HG03469 (cell line): ENCODE measurements around the gene ARID1B.
"Not testable (repeated sequence)": the region's sequence is repeated elsewhere in the genome, so short reads cannot be mapped to it uniquely, and the experiment has no call there.

Source experiments
- ATAC-seq: cut with Tn5 transposase; IDR thresholded peaks from one replicate; pipeline ENCODE4 v1.9.1; 2021; ENCODE audit warnings: mild to moderate bottlenecking, moderate library complexity, moderate number of reproducible peaks; ENCODE audit not compliant: unreplicated experiment

Gene ARID1B

DNA sequence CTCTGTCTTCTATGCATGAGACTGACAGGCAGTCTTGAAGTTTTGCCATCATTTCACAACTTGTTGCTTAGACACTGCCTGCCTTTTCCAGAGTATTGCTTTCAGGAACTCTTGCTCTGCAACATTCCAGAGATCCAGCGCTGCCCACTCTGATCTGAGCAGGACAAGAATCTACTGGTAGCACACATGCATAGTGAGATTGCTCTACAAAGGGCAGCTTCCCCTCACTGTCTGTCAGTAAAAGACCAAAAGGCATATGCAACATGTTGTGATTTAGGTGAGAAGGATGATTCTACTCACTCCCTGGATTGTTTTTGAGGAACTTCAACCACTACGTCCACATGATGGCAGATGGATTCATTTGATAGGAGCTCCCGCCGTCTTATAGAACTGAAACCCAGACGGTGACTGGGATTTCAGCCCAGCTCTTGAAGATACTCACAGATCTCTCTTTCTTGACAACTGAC lies 259.1 kb downstream of the ARID1B start:
- ATAC-seq: no peak

DNA sequence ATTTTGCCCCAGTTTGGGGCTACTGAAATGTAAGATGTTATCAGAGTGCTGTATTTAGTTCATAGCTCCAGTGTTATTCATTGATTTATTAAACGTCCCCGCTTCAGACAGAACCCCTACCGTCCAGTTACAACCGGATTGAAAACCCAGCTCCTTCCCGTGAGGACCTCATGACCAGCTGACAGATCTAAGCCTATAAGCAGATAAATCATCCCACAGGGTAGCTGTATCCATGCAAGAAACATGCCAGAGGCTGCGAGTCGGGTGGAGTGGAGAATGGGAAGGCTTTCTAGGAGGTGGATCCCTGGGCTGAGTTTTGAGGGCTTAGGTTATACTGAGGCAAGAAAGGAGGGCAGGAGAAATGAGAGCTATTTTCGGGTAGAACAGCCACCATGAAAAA lies 260.0 kb downstream of the ARID1B start:
- ATAC-seq: no peak

DNA sequence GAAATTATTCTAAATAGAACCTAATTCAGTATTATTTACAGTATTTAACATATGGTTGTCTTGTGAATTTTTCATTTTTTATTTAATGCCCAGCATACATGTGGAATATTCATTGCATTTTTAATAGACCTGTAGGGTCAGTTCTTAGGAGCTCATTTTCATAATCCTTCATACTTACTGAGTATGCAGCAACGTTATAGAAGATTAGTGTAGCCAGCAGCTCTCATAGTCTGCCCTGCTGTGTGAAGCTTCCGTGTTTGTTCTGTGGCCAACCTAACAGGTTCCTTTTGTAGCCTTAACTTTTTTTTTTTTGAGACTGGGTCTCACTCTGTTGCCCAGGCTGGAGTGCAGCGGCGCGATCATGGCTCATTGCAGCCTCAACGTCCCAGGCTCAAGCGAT lies 261.4 kb downstream of the ARID1B start:
- ATAC-seq: no peak

DNA sequence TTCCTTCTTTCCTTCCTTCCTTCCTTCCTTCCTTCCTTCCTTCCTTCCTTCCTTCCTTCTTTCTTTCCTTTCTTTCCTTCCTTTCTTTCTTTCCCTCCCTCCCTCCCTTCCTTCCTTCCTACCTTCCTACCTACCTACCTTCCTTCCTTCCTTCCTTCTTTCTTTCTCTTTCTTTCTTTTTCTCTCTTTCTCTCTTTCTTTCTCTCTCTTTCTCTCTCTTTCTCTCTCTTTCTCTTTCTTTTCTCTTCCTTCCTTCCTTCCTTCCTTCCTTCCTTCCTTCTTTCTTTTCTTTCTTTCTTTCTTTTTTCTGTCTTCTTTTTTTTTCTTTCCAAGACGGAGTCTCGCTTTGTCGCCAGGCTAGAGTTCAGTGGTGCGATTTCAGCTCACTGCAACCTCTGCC lies 262.5 kb downstream of the ARID1B start:
- not testable (repeated sequence) for ATAC-seq

DNA sequence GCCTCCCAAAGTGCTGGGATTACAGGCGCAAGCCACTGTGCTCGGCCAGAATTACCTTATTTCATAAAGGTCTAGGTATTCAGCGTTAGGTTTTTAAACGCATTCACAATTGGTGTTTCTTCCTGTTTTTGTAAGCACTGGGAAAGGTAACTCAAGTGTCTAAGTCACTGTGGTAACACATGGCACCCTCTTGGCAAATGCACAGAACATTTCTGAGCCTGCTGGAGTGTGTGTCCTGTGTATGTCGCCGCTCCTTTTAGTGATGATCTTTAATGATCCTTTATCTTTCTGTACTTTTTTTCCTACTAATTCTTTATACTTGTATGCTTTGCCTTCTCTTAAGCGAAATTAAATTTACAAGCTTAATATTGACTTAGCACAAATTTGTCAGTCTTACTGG lies 263.0 kb downstream of the ARID1B start:
- no peak for ATAC-seq

DNA sequence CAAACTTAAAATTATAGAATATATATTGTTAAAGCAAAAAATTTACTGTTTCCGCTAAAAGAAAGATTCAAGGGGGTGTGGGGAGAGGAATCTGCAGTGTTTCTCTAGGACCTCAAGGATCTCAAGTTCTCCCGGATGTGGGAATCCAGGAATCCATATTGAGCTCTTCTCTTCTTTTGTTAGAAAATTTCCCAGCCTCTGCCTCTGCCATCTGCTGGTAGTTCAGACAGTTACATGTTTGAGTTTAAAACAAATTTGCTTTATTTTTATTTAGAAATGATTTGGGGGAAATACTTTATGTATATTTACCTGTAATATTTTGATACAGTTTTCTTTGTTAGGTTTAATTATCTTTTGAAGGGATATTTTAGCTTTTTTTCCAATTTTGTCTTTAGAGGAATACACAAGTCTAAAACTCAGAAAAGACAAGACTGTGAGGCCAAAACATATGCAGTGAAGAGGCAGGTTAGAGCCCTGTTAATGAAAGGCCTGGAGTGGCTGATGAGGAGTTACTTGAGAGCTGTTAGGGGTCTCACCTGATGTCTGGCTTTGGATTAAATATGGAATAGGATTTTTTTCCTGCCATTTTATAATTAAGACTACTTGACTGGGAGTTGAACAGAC lies 268.8 kb downstream of the ARID1B start:
- no peak for ATAC-seq

DNA sequence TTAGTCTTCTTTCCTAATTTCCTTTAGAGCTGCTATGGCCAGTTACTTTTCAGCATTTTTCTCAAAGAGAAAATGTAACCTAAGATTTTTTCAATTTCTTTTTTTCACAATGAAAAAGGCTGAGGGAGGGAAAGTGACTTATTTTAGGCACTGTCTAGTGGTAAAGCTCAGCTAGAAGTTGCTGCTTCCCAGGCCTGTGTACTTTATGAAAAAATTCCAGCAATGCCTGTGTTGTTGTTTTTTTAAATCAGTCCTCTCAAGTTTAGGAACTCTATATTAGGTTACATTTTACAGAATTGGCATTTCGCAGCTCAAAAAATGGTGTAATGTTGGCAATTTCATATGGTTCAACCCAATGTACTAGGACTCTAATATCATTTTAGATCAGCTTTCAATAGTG lies 269.6 kb downstream of the ARID1B start:
- no peak for ATAC-seq

DNA sequence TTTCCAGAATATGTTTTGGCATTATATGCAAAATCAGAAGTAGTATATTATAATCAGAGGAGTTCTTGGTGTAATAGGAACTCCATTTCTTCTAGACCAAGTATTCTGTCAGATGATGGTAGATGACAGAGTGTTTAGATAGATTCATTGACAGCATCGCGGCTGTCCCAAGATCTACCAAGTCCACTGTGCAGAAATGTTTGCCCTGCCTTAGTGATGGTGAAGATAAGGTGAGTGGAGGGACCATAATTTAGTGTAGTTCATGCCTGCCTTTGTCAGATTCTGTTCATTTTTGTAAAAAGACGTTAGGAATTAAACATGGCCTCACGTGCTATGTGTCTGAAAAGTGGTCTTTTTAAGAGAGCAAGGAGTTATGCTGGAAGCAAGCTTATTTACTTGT lies 270.1 kb downstream of the ARID1B start:
- ATAC-seq: no peak

DNA sequence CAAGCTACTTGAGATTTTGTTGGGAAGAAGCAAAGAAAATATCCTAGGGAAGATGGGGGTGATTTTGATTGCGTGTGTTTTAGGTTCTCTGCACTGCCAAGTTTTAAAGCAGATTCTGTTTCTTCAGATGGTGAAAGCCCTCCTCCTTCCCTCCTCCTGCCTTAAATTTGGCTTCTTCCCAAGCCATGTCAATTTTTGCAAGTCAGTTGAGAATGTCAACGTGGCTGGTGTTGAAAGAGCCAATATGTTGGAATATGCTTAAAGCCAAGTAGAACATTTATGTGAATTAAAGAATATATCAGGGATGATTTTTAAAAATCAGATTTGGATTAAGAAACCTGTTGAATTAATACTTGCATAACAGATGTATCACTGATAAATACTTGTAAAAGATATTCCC lies 270.8 kb downstream of the ARID1B start:
- no peak for ATAC-seq

DNA sequence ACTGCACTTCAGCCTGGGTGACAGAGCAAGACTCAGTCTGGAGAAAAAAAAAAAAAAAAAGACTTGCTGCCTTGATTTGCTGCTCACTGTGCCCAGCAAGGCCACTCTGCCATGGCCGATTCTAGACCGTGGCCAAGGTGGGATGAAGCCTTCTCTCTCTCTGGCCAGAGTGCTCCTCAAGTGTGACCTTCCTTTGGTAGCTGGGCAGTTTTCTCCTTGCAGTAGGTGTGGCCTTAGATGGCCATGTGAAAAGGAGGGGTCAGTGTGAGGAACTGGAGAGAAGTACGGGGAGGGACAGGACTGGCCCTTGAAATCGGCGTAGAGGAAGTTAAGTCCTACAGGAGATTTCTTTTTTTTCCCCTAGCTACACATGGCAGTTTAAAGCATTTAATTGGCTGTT lies 272.0 kb downstream of the ARID1B start:
- ATAC-seq: no peak

DNA sequence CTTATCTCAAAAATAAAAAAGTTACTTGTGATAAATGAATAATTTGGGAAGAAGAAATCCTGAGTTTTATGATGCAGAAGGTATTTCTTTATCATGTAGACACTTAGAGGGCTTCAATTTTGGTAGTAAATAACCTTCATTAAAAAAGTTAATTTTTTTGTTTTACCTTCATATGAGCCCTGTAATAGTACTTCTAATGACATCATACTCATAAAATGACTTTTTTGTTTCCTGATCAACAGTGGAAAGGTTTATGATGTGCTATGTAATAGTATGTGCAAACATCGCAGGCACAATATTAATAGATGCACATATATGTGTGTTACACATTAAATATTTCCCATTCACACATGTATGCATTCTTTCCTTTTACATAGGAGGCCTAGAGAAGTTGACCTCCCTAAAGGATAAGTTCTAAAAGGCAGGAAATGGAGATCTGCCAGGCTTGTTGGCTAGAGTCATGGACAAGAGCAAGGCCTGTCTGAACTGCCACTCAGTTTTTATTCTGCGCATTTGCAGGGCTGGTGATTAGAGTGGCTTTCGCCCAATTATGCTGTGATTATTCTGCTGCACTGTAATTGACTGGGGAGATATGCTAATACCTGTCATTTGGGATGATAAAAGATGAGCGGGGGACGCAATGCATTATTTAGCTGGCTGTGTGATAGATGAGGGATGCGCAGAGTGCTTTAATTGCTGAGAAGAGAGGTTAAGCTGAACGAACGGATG lies 273.5 kb downstream of the ARID1B start:
- ATAC-seq: no peak

DNA sequence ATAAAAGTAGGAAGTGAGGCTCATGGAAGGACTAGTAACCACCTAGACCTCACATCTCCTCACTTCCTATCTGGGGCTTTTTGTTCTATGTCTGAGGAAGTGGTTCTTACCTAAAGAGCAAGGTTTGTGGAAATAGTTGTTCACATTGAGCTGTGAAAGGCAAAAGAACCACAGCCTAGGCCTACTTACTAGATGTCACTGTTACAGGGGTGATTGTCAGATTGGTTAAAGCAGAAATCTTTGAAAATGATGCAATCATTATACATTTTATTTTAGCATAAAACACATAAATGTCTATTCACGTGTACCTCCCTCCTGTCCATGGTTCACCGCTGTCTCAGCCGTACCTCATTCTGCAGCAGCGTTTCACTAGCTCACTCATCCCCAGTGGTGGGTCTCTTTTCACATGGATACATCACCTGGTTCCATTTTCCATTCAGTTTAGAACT lies 277.4 kb downstream of the ARID1B start:
- peak; percentile 64 for ATAC-seq

DNA sequence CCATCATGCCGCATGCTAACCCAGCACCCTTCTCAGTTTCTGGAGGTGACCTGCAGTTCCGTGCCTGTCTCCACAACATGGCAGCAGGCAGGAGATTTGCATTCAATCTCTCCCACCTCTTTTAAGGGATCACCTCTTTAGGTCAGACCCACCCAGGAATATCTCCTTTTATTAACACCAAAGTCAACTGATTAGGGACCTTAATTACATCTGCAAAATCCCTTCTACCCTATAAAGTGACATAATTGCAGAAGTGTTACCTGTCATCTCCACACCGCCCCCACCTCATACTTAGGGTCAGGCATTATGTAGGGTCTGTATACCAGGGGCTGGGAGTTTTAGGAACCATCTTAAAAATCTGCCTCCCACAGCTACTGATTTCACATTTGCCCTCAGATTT lies 278.7 kb downstream of the ARID1B start:
- ATAC-seq: no peak

DNA sequence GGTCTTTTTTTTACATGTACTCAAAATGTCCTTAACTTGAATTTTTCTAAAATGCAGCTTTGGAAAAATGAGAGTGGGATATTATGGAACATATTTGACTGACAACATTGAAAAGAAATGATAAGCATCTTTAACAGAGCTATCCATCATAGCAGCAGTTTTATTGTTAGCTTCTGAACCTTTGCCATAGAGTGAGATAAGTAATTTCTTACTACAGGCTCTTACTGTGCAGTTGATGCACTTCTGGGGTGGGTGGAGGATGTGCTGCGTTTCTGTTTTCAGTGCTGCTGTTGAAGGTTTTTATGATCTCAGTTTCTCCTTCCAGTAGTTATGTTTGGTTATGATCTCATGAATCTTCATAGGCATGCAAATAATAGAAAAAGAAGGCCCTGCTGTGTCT lies 279.1 kb downstream of the ARID1B start:
- no peak for ATAC-seq

DNA sequence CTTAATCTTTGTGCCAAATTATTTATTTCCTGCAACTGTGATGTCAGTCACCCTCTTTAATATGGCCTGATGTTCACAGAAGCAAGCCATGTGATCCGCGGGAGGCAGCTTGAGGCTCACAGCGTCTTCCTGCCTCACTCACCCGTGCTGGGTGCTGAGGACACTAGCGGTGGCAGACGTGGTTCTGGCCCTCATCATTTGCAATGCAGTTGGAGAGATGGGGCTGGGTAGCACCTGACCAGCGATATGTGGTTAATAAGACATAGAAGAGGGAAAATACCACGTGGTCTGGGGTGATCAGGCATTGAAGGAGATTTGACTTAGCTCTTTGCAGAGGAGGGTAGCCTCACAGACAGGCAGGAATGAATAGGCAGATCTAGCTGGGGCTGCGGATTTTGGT lies 281.4 kb downstream of the ARID1B start:
- ATAC-seq: no peak

DNA sequence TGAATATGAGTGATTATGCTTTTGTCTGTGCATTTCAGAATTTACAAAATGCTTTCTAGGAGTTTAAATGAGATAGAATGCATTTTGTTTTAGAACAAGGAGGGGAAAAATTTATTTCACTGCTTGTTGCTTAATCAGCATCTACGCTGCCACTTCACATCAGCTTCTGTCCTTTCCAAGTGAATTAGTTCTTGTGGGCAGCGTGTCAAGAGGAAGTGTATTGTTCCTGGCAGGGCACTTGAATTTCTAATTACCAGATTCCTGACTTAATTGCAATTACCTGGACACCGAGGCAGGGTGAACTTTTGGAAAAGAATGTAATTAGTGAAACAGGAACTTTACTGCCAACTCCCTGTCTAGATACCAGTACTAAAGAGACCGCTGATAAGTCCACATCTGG lies 282.6 kb downstream of the ARID1B start:
- ATAC-seq: no peak

DNA sequence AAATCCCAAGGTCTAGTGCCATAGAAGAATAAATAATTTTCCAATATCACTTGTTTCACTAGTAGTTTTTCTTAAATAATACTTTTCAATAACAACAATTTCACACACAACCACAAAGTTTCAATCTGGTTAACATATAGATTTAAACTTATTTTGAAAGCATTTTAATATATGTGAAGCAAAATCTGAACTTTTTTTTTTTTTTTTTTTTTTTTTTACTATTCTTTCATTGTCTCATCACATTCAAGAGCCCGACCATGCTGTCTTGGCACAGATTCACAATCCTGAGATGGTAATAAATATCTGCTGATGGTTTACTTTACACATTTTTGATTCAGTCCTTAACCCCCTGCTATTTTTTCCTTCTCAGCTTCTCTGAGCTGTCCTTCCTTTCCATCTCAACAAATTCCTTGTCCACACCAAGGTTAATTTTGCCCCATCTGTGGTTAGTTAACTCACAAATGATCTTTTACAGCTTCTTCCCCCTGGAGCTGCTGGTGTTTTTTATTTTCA lies 283.3 kb downstream of the ARID1B start:
- no peak for ATAC-seq

DNA sequence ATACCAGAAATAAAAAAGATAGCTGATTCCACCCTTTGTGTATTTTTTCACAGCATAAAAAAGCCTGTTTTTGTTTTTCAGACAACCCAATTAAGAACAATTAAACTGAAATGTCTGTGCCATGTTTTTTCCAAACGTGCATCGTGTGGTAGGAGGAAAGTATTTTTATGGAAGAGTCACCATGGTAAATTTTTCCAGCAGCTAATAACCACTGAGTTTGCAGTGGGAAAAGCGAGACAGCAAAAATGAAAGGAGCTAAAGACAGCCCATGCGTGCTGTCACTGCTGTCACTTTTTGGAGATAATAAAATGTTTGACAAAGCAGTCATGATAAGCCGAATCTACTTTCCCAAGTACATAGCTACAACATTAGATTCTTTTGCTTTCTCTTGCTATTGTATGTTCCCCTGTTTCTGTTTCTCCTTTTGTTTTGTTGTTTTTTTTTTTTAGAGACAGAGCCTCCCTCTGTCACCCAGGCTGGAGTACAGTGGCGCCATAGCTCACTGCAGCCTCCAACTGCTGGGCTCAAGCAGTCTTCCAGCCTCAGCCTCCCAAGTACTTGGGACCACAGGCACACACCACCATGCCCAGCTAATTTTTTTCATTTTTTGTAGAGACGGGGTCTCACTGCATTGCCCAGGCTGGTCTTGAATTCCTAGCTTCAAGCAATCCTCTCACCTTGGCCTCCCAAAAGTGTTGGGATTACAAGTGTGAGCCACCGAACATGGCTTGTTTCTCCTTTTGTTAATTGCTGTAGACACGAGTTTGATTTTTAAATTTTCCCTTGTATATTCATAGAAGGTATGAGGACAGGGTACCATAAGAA lies 284.8 kb downstream of the ARID1B start:
- no peak for ATAC-seq

DNA sequence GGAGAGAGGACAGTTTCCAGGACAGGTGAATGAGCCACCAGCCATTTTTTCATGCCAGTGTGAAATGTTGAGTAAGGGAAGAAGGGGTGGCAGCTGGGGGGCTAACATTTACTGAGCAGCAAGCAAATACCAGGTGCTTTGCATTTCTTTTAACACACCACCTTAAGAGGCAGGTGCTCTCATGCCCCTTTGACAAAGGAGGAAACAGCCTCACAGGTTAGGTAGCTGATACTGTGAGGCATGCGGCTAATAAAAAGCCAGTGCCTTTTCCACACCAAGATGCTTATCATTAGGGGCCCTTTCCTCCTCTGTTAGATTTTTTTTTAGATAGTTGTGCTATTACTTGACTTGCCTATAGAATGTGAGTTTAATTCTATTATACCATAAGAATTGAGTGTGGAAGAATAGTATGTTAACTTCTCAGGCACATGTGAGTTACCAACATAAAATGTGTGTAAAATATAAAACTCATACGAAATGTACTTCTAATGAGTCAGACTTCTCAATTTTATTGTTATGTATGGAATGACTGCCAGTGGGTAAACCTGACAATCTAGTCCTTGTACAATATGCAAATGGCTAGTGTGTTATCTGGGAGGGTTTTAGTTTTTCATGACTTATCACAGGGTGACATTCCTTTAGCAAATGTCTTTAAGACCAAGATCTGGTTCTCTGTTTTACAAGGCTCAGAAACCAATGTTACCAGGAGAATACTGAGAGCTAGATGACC lies 286.2 kb downstream of the ARID1B start:
- ATAC-seq: no peak

DNA sequence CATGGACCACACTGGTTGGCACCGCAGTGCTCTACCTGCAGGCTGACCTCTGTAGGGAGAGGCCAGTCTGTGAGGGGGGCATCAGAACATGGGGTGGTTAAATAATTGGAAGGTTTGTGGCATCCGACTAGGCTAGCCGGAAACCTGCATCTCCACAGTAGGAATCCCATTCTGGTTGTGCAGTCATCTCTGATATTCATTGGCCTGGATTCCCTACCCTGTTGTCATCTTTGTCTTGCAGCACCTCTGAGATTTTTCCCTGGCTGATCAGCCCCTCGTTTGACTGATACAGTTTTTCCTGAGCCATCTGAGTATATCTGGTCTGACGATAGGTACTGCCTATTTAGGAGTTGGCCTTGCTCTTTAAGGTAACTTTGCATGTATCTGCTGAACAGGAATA lies 286.7 kb downstream of the ARID1B start:
- ATAC-seq: no peak

DNA sequence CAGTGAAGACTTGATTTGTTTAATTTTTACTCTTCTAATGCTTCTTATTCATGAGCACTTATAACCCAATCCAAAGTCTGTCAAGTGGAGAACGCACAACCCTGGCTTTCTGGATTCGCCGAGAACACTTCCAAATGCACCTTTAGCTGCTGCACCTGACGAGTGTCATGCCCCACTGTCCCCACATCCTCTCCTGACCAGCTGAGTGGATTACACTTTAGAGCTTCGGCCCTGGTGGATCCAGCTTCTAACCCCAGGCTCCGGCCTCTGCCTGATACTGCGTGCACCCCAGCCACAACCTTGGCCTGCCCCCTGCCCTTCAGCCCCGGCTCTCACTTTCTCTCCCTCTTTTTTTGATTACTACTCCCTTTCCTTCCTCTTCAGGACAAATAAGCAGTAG lies 287.3 kb downstream of the ARID1B start:
- ATAC-seq: no peak
